ENCODE results near the gene KRTAP9-2. TPM values are rescaled to one million over a fixed set of nuclear protein-coding genes. Genes with fewer than 3 reads are reported as not detected.
"Not testable (repeated sequence)": the region's sequence is repeated elsewhere in the genome, so short reads cannot be mapped to it uniquely, and the experiment has no call there.

The KRTAP9-2 gene
- total and polyA plus RNA-seq, 2 experiments from 2014 or later, result not detected

DNA sequence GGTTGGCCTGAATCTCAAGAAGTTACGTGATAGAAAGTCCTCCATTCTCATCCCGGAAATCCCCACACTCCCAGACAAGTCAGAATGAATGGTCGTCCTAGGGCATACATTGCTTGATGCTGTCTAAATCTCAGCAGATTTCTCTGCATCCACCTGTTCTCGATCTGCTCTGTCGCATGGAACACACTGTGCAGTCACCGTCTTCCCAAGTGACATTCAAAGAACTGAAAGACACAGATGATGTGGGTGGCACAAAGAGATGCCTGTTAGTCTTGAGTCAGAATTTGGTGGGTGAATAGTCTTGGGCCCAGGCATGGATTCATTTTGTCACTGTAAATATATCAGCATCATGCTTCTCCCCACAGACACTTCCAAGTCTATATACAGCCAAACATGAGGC, 5.3 kb downstream of the KRTAP9-2 start:
- WGBS (ENCODE audit: low lambda C conversion rate, missing lambda C conversion rate), result 84% methylated on average over 6 of the region's 6 CpGs
- TF ChIP-seq, protein P1, sequence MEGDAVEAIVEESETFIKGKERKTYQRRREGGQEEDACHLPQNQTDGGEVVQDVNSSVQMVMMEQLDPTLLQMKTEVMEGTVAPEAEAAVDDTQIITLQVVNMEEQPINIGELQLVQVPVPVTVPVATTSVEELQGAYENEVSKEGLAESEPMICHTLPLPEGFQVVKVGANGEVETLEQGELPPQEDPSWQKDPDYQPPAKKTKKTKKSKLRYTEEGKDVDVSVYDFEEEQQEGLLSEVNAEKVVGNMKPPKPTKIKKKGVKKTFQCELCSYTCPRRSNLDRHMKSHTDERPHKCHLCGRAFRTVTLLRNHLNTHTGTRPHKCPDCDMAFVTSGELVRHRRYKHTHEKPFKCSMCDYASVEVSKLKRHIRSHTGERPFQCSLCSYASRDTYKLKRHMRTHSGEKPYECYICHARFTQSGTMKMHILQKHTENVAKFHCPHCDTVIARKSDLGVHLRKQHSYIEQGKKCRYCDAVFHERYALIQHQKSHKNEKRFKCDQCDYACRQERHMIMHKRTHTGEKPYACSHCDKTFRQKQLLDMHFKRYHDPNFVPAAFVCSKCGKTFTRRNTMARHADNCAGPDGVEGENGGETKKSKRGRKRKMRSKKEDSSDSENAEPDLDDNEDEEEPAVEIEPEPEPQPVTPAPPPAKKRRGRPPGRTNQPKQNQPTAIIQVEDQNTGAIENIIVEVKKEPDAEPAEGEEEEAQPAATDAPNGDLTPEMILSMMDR (IDR thresholded peaks at IDR 0.05; ENCODE audit: poor library complexity), result no peak
- TF ChIP-seq EZH2 (IDR thresholded peaks at IDR 0.05; ENCODE audit: borderline replicate concordance) (no peak), EZH2phosphoT487 (IDR thresholded peaks at IDR 0.05; ENCODE audit: low read depth, severe bottlenecking, unreplicated experiment) (no peak)

DNA sequence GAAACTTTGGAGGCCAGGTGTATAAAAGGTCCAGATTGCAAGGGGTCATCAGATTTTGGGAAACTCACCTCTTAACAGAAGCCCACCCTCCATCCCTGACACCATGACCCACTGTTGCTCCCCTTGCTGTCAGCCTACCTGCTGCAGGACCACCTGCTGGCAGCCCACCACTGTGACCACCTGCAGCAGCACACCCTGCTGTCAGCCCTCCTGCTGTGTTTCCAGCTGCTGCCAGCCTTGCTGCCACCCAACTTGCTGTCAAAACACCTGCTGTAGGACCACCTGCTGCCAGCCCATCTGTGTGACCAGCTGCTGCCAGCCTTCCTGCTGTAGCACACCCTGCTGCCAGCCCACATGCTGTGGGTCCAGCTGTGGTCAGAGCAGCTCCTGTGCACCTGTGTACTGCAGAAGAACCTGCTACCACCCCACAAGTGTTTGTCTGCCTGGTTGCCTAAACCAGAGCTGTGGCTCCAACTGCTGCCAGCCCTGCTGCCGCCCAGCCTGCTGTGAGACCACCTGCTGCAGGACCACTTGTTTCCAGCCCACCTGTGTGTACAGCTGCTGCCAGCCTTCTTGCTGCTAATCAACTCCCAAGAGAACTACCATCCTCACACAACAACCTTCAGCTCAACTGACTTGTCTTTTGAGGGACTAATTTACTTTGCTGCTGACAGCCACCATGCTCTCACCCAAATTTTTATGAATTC, 6.1 kb downstream of the KRTAP9-2 start, which contains the start of gene KRTAP9-3:
TSS of gene KRTAP9-3 (plus strand) at position 51 of the 707 bp plus-strand sequence. CDS start at position 104, 53 bp downstream.
- not testable (repeated sequence) for H3K36me3 ChIP-seq (replicated peaks; ENCODE audit: insufficient read depth, low read depth); H3K79me2 ChIP-seq
- WGBS (ENCODE audit: low lambda C conversion rate, missing lambda C conversion rate), result 84% methylated on average over 1 of the region's 1 CpG

More for the DNA sequence above, 5.3 kb downstream of the KRTAP9-2 start:
- Histone ChIP-seq H3K36me3 (replicated peaks; ENCODE audit: insufficient read depth, low read depth) (no peaks in the 10 kb centered on the region), H3K4me2 (no peak overlapping the region), H3K4me3 (no peak overlapping the region), H3K9me3 (ENCODE audit: low read depth) (no peaks in the 10 kb centered on the region), H3K4me1 (ENCODE audit: insufficient read depth) (no peaks in the 10 kb centered on the region), H2AFZ (no peak overlapping the region), H3K27ac (no peak overlapping the region), H4K20me1 (ENCODE audit: insufficient read depth, poor library complexity, severe bottlenecking) (no peaks in the 10 kb centered on the region), H3K79me2 (no peaks in the 10 kb centered on the region), H3K27me3 (peaks cover 28% of the 10 kb centered on the region), H3K9me2 (replicated peaks; ENCODE audit: insufficient read depth) (no peaks in the 10 kb centered on the region)
- DNase-seq (ENCODE audit: low spot score), result no peak

DNA sequence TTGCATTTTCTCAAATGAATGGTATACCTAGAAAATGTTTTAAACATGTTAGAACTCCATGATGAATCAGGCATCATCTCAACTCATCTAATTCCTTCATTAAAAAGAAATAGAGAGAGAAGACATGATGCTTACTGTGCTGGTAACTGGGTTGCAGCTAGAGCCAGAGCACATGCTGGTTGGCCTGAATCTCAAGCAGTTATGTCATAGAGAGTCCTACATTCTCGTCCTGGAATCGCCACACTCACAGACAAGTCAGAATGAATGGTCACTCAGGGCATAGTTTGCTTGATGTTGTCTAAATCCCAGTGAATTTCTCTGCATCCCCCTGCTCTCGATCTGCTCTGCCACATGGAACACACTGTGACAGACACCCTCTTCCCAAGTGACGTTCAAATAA, 10.7 kb downstream of the KRTAP9-2 start:
- not testable (repeated sequence) for DNase-seq (ENCODE audit: low spot score); H3K79me2 ChIP-seq; H3K9me3 ChIP-seq (ENCODE audit: low read depth); H3K36me3 ChIP-seq (replicated peaks; ENCODE audit: insufficient read depth, low read depth); H3K4me3 ChIP-seq; H3K4me2 ChIP-seq; H2AFZ ChIP-seq; H3K4me1 ChIP-seq (ENCODE audit: insufficient read depth); H3K27ac ChIP-seq; H3K9me2 ChIP-seq (replicated peaks; ENCODE audit: insufficient read depth); H4K20me1 ChIP-seq (ENCODE audit: insufficient read depth, poor library complexity, severe bottlenecking)
- WGBS (ENCODE audit: low lambda C conversion rate, missing lambda C conversion rate), result 81% methylated on average over 4 of the region's 4 CpGs
- H3K27me3 ChIP-seq, result peaks cover 17% of the 10 kb centered on the region

More for the DNA sequence above, 6.1 kb downstream of the KRTAP9-2 start, which contains the start of gene KRTAP9-3:
- not testable (repeated sequence) for H3K27ac ChIP-seq; H3K9me2 ChIP-seq (replicated peaks; ENCODE audit: insufficient read depth); H3K4me2 ChIP-seq; H3K4me3 ChIP-seq; DNase-seq (ENCODE audit: low spot score); H4K20me1 ChIP-seq (ENCODE audit: insufficient read depth, poor library complexity, severe bottlenecking); H3K9me3 ChIP-seq (ENCODE audit: low read depth); H2AFZ ChIP-seq; H3K4me1 ChIP-seq (ENCODE audit: insufficient read depth)
- H3K27me3 ChIP-seq, result peaks cover 28% of the 10 kb centered on the region

DNA sequence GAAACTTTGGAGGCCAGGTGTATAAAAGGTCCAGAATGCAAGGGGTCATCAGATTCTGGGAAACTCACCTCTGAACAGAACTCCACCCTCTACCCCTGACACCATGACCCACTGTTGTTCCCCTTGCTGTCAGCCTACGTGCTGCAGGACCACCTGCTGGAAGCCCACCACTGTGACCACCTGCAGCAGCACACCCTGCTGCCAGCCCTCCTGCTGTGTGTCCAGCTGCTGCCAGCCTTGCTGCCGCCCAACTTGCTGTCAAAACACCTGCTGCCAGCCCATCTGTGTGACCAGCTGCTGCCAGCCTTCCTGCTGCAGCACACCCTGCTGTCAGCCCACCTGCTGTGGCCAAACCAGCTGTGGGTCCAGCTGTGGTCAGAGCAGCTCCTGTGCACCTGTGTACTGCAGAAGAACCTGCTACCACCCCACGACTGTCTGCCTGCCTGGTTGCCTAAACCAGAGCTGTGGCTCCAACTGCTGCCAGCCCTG, 11.5 kb downstream of the KRTAP9-2 start, which contains the start of gene KRTAP9-8:
TSS of gene KRTAP9-8 (plus strand) at position 51 of the 489 bp plus-strand sequence. CDS start at position 104, 53 bp downstream.
- H4K20me1 ChIP-seq (ENCODE audit: insufficient read depth, poor library complexity, severe bottlenecking); H3K4me3 ChIP-seq; H3K9me2 ChIP-seq (replicated peaks; ENCODE audit: insufficient read depth); H2AFZ ChIP-seq; H3K27ac ChIP-seq; H3K4me1 ChIP-seq (ENCODE audit: insufficient read depth); H3K79me2 ChIP-seq; DNase-seq (ENCODE audit: low spot score); H3K9me3 ChIP-seq (ENCODE audit: low read depth); H3K4me2 ChIP-seq; H3K36me3 ChIP-seq (replicated peaks; ENCODE audit: insufficient read depth, low read depth): not testable (repeated sequence)
- WGBS (ENCODE audit: low lambda C conversion rate, missing lambda C conversion rate), result 45% methylated on average over 3 of the region's 3 CpGs
- H3K27me3 ChIP-seq, result peaks cover 13% of the 10 kb centered on the region

DNA sequence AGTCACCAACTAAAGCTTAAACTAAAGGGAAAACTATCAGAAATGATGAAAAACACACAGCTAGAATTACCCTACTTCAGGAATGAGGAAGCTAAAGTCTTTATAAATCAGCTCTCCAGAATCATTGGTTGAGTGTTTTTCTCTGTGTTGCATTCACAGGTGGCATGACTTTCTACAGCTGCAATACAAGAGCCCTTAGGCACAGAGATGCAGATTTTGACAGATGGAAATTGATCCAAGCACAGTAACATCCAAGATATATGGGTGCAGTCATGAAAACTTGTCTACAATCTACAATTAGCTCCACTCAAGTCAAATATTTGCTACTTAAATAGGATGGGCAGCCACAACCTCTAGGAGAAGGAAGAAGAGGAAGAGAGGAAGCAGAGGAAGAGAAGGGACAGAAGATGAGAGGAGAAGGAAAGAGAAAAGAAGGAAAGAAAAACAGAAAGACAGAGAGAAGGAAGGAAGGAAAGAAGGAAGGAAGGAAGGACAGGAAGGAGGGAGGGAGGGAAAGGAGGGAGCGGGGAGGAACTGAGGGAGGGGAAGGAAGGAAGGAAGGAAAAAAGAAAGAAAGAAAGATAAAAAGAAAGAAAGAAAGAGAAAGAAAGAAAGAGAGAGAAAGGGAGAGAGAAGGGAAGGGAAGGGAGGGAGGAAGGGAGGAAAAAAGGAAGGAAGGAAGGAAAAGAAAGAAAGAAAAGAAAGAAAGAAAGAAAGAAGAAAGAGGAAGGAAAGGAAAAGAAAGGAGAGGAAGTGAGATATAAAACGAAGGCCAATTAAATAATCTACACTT, 20.7 kb downstream of the KRTAP9-2 start:
- H3K4me3 ChIP-seq; H3K9me2 ChIP-seq (replicated peaks; ENCODE audit: insufficient read depth); DNase-seq (ENCODE audit: low spot score); H3K27ac ChIP-seq; H3K4me1 ChIP-seq (ENCODE audit: insufficient read depth); H3K4me2 ChIP-seq; H2AFZ ChIP-seq; H4K20me1 ChIP-seq (ENCODE audit: insufficient read depth, poor library complexity, severe bottlenecking); H3K9me3 ChIP-seq (ENCODE audit: low read depth); H3K36me3 ChIP-seq (replicated peaks; ENCODE audit: insufficient read depth, low read depth); H3K79me2 ChIP-seq: not testable (repeated sequence)
- no CpG with 5 or more reads among the region's 2 CpGs for WGBS (ENCODE audit: low lambda C conversion rate, missing lambda C conversion rate)
- H3K27me3 ChIP-seq, result peaks cover 12% of the 10 kb centered on the region

DNA sequence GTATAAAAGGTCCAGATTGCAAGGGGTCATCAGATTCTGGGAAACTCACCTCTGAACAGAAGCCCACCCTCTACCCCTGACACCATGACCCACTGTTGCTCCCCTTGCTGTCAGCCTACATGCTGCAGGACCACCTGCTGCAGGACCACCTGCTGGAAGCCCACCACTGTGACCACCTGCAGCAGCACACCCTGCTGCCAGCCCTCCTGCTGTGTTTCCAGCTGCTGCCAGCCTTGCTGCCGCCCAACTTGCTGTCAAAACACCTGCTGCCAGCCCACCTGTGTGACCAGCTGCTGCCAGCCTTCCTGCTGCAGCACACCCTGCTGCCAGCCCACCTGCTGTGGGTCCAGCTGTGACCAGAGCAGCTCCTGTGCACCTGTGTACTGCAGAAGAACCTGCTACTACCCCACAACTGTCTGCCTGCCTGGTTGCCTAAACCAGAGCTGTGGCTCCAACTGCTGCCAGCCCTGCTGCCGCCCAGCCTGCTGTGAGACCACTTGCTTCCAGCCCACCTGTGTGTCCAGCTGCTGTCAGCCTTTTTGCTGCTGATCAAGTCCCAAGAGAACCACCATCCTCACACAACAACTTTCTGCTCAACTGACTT, 23.3 kb downstream of the KRTAP9-2 start, which contains the start of gene KRTAP9-4:
TSS of gene KRTAP9-4 (plus strand) at position 51 of the 604 bp plus-strand sequence. CDS start at position 85, 34 bp downstream.
- H3K27ac ChIP-seq; H3K4me2 ChIP-seq; DNase-seq (ENCODE audit: low spot score); H3K79me2 ChIP-seq; H3K4me1 ChIP-seq (ENCODE audit: insufficient read depth); H2AFZ ChIP-seq; H3K9me3 ChIP-seq (ENCODE audit: low read depth); H3K36me3 ChIP-seq (replicated peaks; ENCODE audit: insufficient read depth, low read depth); H4K20me1 ChIP-seq (ENCODE audit: insufficient read depth, poor library complexity, severe bottlenecking); H3K4me3 ChIP-seq; H3K9me2 ChIP-seq (replicated peaks; ENCODE audit: insufficient read depth): not testable (repeated sequence)
- H3K27me3 ChIP-seq, result peaks cover 29% of the 10 kb centered on the region
- WGBS (ENCODE audit: low lambda C conversion rate, missing lambda C conversion rate), result 82% methylated on average over 1 of the region's 2 CpGs

Measured in hepatocyte (in vitro differentiated cells).